Spleen (tissue), 11 donors: ENCODE measurements around the gene DCAF8. TPM values are rescaled to one million over a fixed set of nuclear protein-coding genes. Genes with fewer than 3 reads are reported as not detected.
A peak's percentile ranks its signal among the peaks of the same experiment; 100 is the strongest.

Source experiments
- DNase-seq: peaks from one replicate; pipeline ENCODE4 v3.0.0-alpha.2; 2020
- H3K27ac ChIP-seq, 8 donors: fragments of 200-600 bp; sonication (generic) in 7 of 8; 1 replicate in 4 of 8; 2 replicates in 4 of 8; pipeline versions ENCODE4 v1.5.0 to v1.8.0; 2016 to 2021; ENCODE audit warnings: inconsistent platforms in 4 of 8, mild to moderate bottlenecking in 4 of 8, moderate library complexity in 1 of 8
- H3K27me3 ChIP-seq, 7 donors: fragments of 200-600 bp; sonication (generic) in 6 of 7; replicated peaks in 1 of 7; 1 replicate in 4 of 7; 2 replicates in 3 of 7; pipeline versions ENCODE4 v1.5.0 to v1.8.0; 2016 to 2021; ENCODE audit warnings: inconsistent platforms in 3 of 7, mild to moderate bottlenecking in 1 of 7
- H3K36me3 ChIP-seq, 6 donors: fragments of 200-600 bp; sonication (generic) in 5 of 6; 1 replicate in 4 of 6; 2 replicates in 2 of 6; pipeline versions ENCODE4 v1.5.0 to v1.8.0; 2016 to 2021; ENCODE audit warnings: inconsistent platforms in 2 of 6
- H3K4me1 ChIP-seq, 6 donors: fragments of 200-600 bp; sonication (generic) in 5 of 6; 1 replicate in 3 of 6; 2 replicates in 3 of 6; pipeline versions ENCODE4 v1.5.0 to v1.8.0; 2016 to 2021; ENCODE audit warnings: inconsistent platforms in 3 of 6
- H3K4me3 ChIP-seq, 8 donors: fragments of 200-600 bp; sonication (generic) in 7 of 8; 1 replicate in 4 of 8; 2 replicates in 4 of 8; pipeline versions ENCODE4 v1.5.0 to v1.8.0; 2016 to 2021; ENCODE audit warnings: inconsistent platforms in 4 of 8, mild to moderate bottlenecking in 4 of 8, moderate library complexity in 2 of 8
- H3K9me3 ChIP-seq, 8 donors: fragments of 200-600 bp; sonication (generic) in 7 of 8; 1 replicate in 4 of 8; 2 replicates in 4 of 8; pipeline versions ENCODE4 v1.5.0 to v1.8.0; 2016 to 2021; ENCODE audit warnings: inconsistent platforms in 4 of 8
- CTCF ChIP-seq, 11 experiments: fragments of 200-600 bp in 7 of 11; fragments of 450-650 bp in 4 of 11; sonication (generic) in 4 of 11; IDR thresholded peaks in 8 of 11; conservative IDR thresholded peaks in 3 of 11; 1 replicate in 7 of 11; 2 replicates in 4 of 11; pipeline versions ENCODE4 v1.4.0 to v1.8.0; 2016 to 2021; ENCODE audit warnings: antibody characterized with exemption in 11 of 11, inconsistent platforms in 4 of 11, mild to moderate bottlenecking in 1 of 11
- POLR2A ChIP-seq, 3 donors: fragments of 450-650 bp; IDR thresholded peaks; one replicate each; pipeline ENCODE4 v1.5.1; 2017; ENCODE audit warnings: antibody characterized with exemption in 3 of 3, mild to moderate bottlenecking in 1 of 3
- POLR2AphosphoS5 ChIP-seq, 3 donors: sonication (generic); formaldehyde crosslinking; IDR thresholded peaks; one replicate each; pipeline ENCODE4 v1.5.1; 2017; ENCODE audit warnings: antibody characterized with exemption in 3 of 3
- WGBS, 5 donors: extraction: QIAGEN DNeasy Blood & Tissue Kit in 3 of 5; methylation state at CpG; one replicate each; pipeline versions ENCODE4 v1.1.5 to v1.1.7; 2013 to 2018; 5-methylcytosine and 5-hydroxymethylcytosine counted together
- intact Hi-C: fragments of 100-400 bp; cut with DNase I; formaldehyde crosslinking; loops from one replicate; pipeline ENCODE4 v1.15.0; 2023; ENCODE audit warnings: low total_unique reads
- polyA plus RNA-seq, 3 donors: library from polyadenylated mRNA; stranded (reverse); fragments of 200-250 nt; gene quantifications; one replicate each; pipeline ENCODE4 v1.2.1, GENCODE V29; 2013
- total RNA-seq, 7 donors: library from RNA; depleted of rRNA in 3 of 7; stranded (reverse); fragments of >200 nt in 3 of 7; fragmentation: NEBNext Ultra II Directional in 4 of 7; extraction: Animal tissue kit (Norgen Biotek cat#: 25700) in 4 of 7; gene quantifications; one replicate each; pipeline versions ENCODE4 v1.1.0 to v1.2.1, GENCODE V29; 2016 to 2021
- donor health status: healthy with polysubstance abuse.
- donor health status: DM: no; HTN: no; CAD: no; lungs with moderate emphysema.
- donor health status: DM: no; HTN: no; CAD: no.
- donor health status: Bipolar disorder and iron deficiency.
- donor health status: healthy.
- donor health status: DM: no; HTN: no; CAD: no.
- donor health status: DM: yes; HTN: yes; CAD: no.

The DCAF8 gene
- total and polyA plus RNA-seq, 10 donors = 59.4 to 210 (median 148) TPM

GRCh38 chr1:160207118-160207650 lies 55.2 kb downstream of the DCAF8 start:
- intact Hi-C loops = no loop called here
- peak overlapping the region in 7 of 8 donors; percentile 52 to 95 (median 91) for H3K27ac ChIP-seq

GRCh38 chr1:160206421-160207117 lies 55.8 kb downstream of the DCAF8 start:
- peak overlapping the region; percentile 84 to 95 (median 92) for H3K27ac ChIP-seq
- peaks cover 39 to 81% (median 69%) of the 10 kb centered on the region in 6 donors for H3K4me1 ChIP-seq
- DNase-seq = no peak
- intact Hi-C loops = no loop called here
- TF ChIP-seq POLR2AphosphoS5 (IDR thresholded peaks at IDR 0.05) (no peak), POLR2A (IDR thresholded peaks at IDR 0.05) (no peak), CTCF (IDR thresholded peaks at IDR 0.05 in 8 of 11, conservative IDR thresholded peaks at IDR 0.05 in 3 of 11) (no peak)
- H3K36me3 ChIP-seq = peaks cover 0 to 48% (median 11%) of the 10 kb centered on the region in 6 donors
- peak overlapping the region; percentile 71 to 94 (median 88) for H3K4me3 ChIP-seq
- WGBS, 5 donors = 50 to 70% (median 55%) methylated on average over 9 of the region's 9 CpGs
- H3K27me3 ChIP-seq = no peaks in the 10 kb centered on the region
- no peaks in the 10 kb centered on the region for H3K9me3 ChIP-seq

More at GRCh38 chr1:160207118-160207650, 55.2 kb downstream of the DCAF8 start:
- Histone ChIP-seq H3K9me3 (no peaks in the 10 kb centered on the region), H3K4me3 (peak overlapping the region in 1 of 8 donors; percentile 90), H3K27me3 (no peaks in the 10 kb centered on the region), H3K4me1 (peaks cover 39 to 81% (median 69%) of the 10 kb centered on the region in 6 donors), H3K36me3 (peaks cover 0 to 54% (median 17%) of the 10 kb centered on the region in 6 donors)
- no peak for TF ChIP-seq POLR2AphosphoS5 (IDR thresholded peaks at IDR 0.05)
- TF ChIP-seq POLR2A (IDR thresholded peaks at IDR 0.05) = no peak
- TF ChIP-seq CTCF (IDR thresholded peaks at IDR 0.05 in 8 of 11, conservative IDR thresholded peaks at IDR 0.05 in 3 of 11) = no peak
- no peak for DNase-seq
- WGBS, 5 donors = 73 to 94% (median 87%) methylated on average over 4 of the region's 4 CpGs

- no peaks in the 10 kb centered on the region for H3K9me3 ChIP-seq
- peak in 2 of 3 donors; percentile 54 to 61 for TF ChIP-seq POLR2AphosphoS5 (IDR thresholded peaks at IDR 0.05)
- TF ChIP-seq POLR2A (IDR thresholded peaks at IDR 0.05) = no peak
- TF ChIP-seq CTCF (IDR thresholded peaks at IDR 0.05 in 8 of 11, conservative IDR thresholded peaks at IDR 0.05 in 3 of 11) = no peak
- H3K27ac ChIP-seq = peak overlapping the region; percentile 84 to 95 (median 92)
- intact Hi-C loops = no loop called here
- no peaks in the 10 kb centered on the region for H3K27me3 ChIP-seq
- WGBS, 5 donors = 12 to 32% (median 13%) methylated on average over 9 of the region's 9 CpGs
- peaks cover 39 to 77% (median 68%) of the 10 kb centered on the region in 6 donors for H3K4me1 ChIP-seq
- H3K36me3 ChIP-seq = peaks cover 0 to 43% (median 6%) of the 10 kb centered on the region in 6 donors
- peak; percentile 81 for DNase-seq
- peak overlapping the region; percentile 71 to 94 (median 88) for H3K4me3 ChIP-seq
These were observed 56.3 kb downstream of the DCAF8 start for GRCh38 chr1:160206036-160206389.
